Stimulated activated CD8-positive, alpha-beta memory T cell treated with anti-CD3 and anti-CD28 coated beads, Interleukin-12 subunit alpha, Interleukin-12 subunit beta, amount 100 ng/mL, for 4 hours (primary cell): ENCODE data around the gene TMEM163.

Experiments
- DNase-seq: peaks from one replicate; pipeline ENCODE4 v3.0.0-alpha.2; 2020; ENCODE audit warnings: low read depth

The TMEM163 gene

GRCh38 chr2:134457765-134458472 is 260.9 kb downstream of the TMEM163 start:
- no peak for DNase-seq

- no peak for DNase-seq
Measured at GRCh38 chr2:134457353-134457752, 261.4 kb downstream of the TMEM163 start.

GRCh38 chr2:134455426-134455825 is 263.4 kb downstream of the TMEM163 start:
- no peak for DNase-seq

DNA sequence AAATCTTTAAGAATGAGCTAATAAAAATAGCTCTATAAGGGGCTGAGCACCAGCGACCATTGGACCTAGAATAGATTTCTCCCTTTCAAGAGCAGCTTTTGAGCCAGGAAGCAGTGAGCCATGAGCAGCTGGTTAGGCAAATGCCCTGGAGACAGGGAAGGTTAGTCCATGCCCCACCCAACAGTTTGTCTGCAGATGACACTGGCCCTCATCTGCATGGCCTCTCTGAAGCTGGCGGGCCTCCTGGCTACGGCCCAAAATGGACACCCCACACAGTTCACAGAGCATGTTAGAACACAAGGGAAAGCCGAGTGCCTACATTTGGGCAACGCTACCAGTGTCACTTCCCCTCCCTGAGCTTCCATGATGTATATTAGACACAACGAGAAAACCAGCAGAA is 263.9 kb downstream of the TMEM163 start:
- no peak for DNase-seq

- DNase-seq: no peak
Measured at GRCh38 chr2:134454426-134454825, 264.4 kb downstream of the TMEM163 start.

- DNase-seq: no peak
Measured at GRCh38 chr2:134453973-134454372, 264.8 kb downstream of the TMEM163 start.

- no peak for DNase-seq
Measured at GRCh38 chr2:134453476-134453875, 265.3 kb downstream of the TMEM163 start.

- DNase-seq: no peak
Measured at GRCh38 chr2:134452042-134452733, 266.6 kb downstream of the TMEM163 start.

DNA sequence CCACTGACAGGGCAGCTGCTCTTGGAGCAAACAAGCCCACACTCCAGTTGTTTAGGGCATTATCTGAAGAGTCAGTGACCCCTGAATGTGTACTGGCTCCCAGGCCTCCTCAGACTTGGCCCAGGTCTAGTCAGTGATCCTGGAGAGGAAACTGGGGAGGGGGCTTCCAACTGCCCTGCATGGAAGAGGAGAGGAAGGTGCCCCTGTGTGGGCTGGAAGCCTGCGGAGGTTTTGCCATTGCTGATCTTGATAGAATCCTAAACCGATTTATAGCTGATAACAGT is 267.5 kb downstream of the TMEM163 start:
- no peak for DNase-seq

DNA sequence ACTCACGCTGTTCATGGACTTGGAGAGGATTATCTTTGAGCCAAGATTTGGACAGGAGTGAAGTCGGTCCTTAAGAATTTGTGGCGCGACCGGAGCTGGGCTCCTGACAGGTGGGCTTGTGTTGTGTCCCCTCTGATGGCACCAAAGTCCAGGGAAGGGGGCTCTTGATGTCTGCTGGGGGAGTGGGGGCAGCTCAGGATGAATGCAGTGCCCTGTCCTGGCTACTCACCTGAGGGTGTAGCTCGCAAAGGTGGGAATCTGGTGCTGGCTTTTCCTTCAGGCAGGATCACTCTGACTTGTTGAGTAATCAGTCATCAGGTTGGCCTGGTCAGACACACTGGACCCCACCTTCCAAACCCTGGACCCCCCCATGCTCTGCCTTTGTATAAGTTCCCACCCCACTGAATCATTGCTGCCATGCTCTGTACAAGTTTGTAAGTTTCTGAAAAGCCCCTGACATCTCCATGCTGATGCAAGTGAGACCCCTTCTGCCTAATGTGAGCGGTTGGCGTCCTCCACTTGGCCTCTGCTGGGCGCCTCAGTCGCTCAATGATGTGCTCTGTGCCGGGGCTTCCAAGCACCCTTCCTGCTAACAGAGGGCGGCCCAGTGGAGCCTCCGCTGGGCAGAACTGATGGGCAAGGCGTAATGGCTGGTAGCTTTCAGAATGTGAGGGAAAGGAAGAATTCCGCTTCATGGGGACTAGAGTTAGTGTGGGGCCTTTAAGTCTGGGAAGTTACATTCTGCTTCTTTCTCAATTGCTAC is 268.9 kb downstream of the TMEM163 start:
- DNase-seq: no peak

DNA sequence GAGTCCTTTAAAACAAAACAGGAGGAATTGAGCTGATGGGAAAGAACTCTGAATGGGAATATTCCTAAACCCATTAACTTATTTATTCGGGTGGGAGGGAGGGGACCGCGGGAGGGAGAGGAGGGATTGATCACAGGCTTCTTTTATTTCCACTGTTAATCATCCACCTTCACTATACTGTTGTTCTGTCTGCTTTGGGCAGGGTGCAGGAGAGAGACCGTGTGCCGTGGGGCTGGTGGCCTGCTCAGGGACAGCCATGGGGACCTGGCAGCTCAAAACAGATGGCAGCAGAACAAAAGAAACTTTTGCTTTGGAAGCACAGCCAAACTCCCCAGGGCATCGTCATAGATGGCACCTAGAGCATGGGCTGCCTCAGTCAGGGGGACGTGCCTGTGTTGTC is 269.6 kb downstream of the TMEM163 start:
- DNase-seq: no peak

DNA sequence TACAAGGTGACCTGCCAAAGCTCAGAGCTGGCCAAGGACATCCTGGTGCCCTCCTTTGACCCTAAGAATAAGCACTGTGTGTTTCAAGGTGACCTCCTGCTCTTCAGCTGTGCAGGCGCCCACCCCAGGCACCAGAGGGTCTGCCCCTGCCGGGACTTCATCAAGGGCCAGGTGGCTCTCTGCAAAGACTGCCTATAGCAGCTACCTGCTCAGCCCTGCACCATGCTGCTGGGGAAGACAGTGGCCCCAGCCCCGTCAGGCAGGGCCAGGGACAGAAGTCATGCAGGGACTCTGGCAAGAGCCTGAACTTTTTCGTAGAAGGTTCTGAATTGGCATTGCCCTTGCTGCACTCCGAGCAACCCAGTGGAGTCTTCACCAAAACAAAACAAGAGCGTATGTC is 270.1 kb downstream of the TMEM163 start:
- no peak for DNase-seq

DNA sequence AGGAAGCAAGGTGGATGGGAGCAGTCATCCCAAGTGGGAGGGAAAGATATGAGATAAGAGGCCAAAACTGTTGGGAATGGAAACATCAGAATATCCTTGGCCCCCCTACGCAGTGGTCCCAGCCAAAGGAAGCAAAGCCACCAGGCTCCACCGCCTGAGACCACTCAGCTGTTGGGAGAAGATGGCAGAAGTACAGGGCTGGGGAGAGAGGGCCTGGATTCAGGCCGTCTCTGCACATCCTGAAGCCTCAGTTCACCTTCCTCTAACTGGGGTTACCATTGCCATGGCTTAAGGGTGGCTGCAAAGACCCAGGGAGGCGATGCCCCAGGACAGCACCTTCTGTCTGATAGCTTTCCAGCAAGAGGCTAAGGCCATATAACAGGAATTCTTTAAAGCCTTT is 271.1 kb downstream of the TMEM163 start:
- DNase-seq: no peak

- no peak for DNase-seq
Measured at GRCh38 chr2:134446383-134447017, 272.3 kb downstream of the TMEM163 start.

- DNase-seq: no peak
Measured at GRCh38 chr2:134445985-134446382, 272.8 kb downstream of the TMEM163 start.

GRCh38 chr2:134445116-134445515 is 273.7 kb downstream of the TMEM163 start:
- DNase-seq: no peak

DNA sequence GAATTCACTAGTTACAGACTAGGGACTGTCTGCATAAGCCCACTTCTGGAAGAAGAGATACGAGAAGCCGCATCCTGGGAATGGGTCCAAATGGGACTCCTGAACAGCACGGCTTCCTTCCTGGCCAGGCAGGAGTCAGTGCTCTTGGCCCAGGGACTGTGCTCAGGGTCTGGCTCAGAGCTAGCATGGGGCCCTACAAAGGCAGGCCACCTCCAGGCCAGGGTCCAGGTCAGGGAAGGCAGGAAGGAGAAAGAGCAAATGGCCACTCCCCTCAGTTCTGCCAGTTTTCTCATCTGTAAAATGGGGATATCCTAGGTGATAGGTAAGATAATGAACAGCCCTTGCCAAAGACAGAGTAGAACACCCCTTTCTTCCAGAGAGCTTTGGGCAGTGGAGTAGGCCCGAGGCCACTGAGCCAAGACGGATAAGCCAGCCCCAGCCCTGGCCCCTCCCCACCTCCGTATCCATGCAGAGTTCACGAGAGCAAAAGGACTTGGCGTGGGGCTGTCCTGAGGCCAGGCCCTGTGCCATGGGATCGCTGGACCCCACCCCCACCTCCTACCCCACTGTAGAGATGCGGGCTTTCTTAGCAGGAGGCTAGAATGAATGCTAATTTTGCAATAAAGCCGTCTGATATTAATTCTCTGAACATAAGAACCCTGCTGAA is 274.9 kb downstream of the TMEM163 start:
- no peak for DNase-seq

GRCh38 chr2:134441153-134441863 is 277.5 kb downstream of the TMEM163 start:
- no peak for DNase-seq

GRCh38 chr2:134440336-134440909 is 278.4 kb downstream of the TMEM163 start:
- no peak for DNase-seq

DNA sequence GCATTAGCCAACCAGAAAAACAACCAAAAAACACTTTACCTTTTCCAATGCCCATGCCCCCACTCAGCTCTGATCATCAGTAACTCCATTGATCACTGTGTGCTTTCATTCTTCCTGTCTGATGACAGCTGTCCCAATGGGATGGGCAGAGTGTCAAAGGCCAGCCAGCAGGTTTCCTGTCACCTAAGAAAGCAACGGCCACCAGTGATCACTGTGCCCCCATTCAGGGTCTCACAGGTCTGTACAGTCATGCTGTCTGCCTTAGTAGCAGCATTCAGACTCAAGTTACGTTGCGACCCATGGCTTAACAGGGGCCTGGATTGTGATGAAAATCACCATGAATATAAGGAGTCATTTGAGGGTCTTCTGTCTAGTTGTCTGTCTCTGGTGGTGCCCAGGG is 280.4 kb downstream of the TMEM163 start:
- DNase-seq: no peak

- no peak for DNase-seq
Measured at GRCh38 chr2:134436706-134437105, 282.1 kb downstream of the TMEM163 start.
